ENCODE results near the gene LRRC75B. TPM values are rescaled to one million over a fixed set of nuclear protein-coding genes. Genes with fewer than 3 reads are reported as not detected.

LRRC75B gene
- total RNA-seq, 4 donors from 2014 or later: 4.0 to 20.4 (median 7.8) TPM

DNA sequence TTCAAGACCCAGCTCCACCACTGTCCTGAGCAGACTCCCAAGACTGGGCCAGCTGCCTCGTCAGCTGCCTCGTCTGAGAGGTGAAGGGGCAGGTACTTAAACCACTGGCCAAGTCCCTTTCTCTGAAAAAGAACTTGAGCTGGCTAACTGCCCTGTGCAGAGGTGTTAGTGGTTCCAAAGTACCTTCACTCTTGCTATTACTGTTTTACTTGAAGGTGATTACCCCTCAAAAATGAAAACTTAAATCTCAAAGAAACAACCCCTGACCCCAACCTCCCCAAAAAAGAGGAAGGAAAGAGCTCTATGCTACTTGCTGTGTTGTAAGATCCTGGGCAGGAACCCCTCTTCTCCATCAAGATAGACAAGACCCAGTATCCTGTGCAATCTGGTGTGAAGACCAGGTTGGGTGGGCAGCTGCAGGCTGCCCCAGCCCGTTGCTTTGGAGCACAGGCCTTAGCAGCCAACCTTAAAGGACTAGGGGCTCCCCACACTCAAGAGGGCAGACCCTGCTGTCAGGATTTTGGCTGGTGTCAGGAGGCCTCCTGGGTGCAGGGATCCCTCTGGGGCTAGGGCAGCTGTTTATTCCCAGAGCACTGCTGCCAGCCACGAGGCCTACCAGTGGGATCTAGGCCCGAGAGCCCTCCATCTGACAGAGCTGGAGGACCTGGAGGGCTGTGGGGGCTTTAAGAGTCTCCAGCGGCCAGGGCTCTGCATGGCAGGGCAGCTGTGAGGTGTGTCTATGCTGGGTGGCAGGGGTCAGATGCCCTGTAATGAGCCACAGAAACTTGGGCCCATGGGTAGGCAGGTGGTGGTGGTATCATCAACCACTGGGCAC lies 51.0 kb downstream of the LRRC75B start:
- Histone ChIP-seq H3K4me1 (peaks cover 7 to 33% (median 16%) of the 10 kb centered on the region in 3 donors), H3K9me3 (no peaks in the 10 kb centered on the region), H3K36me3 (peaks cover 19 to 88% (median 43%) of the 10 kb centered on the region in 3 donors), H3K27me3 (no peaks in the 10 kb centered on the region), H3K4me3 (no peak overlapping the region), H3K27ac (no peak overlapping the region)
- TF ChIP-seq, protein P1, sequence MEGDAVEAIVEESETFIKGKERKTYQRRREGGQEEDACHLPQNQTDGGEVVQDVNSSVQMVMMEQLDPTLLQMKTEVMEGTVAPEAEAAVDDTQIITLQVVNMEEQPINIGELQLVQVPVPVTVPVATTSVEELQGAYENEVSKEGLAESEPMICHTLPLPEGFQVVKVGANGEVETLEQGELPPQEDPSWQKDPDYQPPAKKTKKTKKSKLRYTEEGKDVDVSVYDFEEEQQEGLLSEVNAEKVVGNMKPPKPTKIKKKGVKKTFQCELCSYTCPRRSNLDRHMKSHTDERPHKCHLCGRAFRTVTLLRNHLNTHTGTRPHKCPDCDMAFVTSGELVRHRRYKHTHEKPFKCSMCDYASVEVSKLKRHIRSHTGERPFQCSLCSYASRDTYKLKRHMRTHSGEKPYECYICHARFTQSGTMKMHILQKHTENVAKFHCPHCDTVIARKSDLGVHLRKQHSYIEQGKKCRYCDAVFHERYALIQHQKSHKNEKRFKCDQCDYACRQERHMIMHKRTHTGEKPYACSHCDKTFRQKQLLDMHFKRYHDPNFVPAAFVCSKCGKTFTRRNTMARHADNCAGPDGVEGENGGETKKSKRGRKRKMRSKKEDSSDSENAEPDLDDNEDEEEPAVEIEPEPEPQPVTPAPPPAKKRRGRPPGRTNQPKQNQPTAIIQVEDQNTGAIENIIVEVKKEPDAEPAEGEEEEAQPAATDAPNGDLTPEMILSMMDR (IDR thresholded peaks at IDR 0.05): no peak
- DNase-seq: no peak
- WGBS, 2 donors: 55 to 83% methylated on average over 2 to 3 of the region's 6 CpGs
- intact Hi-C loops (cut with DNase I): no loop called here

DNA sequence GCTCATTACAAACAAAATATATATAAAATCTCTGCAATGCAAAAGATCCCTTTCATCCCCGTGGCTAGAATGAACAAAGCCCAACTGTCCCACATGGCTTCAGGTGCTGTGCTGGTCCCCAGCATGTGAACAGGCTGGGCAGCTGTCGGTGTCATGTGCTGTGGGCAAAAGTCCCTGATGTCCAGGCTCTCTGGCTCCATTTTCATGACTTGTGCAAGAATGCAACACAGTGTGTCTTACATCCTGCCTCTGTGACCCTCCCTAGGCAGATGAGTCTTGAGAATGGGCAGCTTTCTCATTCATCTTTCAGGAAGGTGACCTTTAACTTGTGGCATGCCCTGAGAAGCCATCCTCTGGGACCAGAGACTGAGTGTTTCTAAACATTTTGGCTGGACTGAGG lies 52.4 kb downstream of the LRRC75B start:
- 73 to 83% methylated on average over 2 of the region's 2 CpGs for WGBS, 2 donors
- no peak for TF ChIP-seq POLR2A (IDR thresholded peaks at IDR 0.05)
- TF ChIP-seq, protein P1 (IDR thresholded peaks at IDR 0.05): no peak
- DNase-seq: no peak
- Histone ChIP-seq H3K27ac (no peak overlapping the region), H3K27me3 (no peaks in the 10 kb centered on the region), H3K4me3 (no peak overlapping the region), H3K36me3 (peaks cover 14 to 73% (median 35%) of the 10 kb centered on the region in 3 donors), H3K4me1 (peaks cover 7 to 27% (median 12%) of the 10 kb centered on the region in 3 donors), H3K9me3 (no peaks in the 10 kb centered on the region)
- intact Hi-C loops (cut with DNase I): no loop called here

DNA sequence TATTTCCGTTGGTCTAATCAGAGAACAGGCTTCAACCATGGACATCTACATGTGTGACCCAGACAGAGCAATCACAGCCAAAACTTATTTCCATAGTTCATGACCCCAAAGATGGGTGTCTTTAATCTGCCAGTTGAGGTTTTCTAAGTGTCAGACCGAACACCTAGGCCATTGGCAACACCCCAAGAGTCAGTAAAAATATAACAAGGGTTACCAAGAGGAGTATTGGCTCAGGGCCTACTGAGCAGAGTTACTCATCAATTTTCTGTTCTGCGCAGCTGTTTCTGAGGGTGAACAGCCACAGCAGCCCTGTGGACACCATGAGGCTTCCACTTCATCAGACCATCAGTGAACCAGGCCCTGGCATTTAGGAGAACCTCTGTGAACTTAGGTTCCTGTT lies 56.8 kb downstream of the LRRC75B start:
- Histone ChIP-seq H3K9me3 (no peaks in the 10 kb centered on the region), H3K4me3 (no peak overlapping the region), H3K36me3 (peaks cover 0 to 29% (median 7%) of the 10 kb centered on the region in 3 donors), H3K27me3 (no peaks in the 10 kb centered on the region), H3K4me1 (no peaks in the 10 kb centered on the region), H3K27ac (no peak overlapping the region)
- TF ChIP-seq, protein P1 (IDR thresholded peaks at IDR 0.05): no peak
- TF ChIP-seq POLR2A (IDR thresholded peaks at IDR 0.05): no peak
- no peak for DNase-seq
- WGBS, 2 donors: 70 to 100% methylated on average over 2 to 3 of the region's 3 CpGs
- intact Hi-C loops (cut with DNase I): no loop called here

Other genes with a start within 250 kb of the LRRC75B start
- 1 to 10 TPM; 1.0 to 4.0 (median 2.4) TPM for gene ADORA2A, start 165.5 kb downstream of the LRRC75B start, total RNA-seq
- under 1 TPM in 1 of 4 donors, not detected in 3; 0.57 TPM for gene UPB1, start 97.7 kb downstream of the LRRC75B start, total RNA-seq
- gene GUCD1, start 37.9 kb downstream of the LRRC75B start, total RNA-seq: 10 to 100 TPM; 48.2 to 98.8 (median 76.2) TPM
- 100 to 1,000 TPM; 107 to 176 (median 152) TPM for gene SNRPD3, start 37.1 kb downstream of the LRRC75B start, total RNA-seq
- gene GGT1, start 10.1 kb upstream of the LRRC75B start, total RNA-seq: 1 to 10 TPM in 3 of 4 donors, under 1 TPM in 1; 0.61 to 7.7 (median 1.2) TPM
- gene PIWIL3, start 181.6 kb upstream of the LRRC75B start, total RNA-seq: not detected
- gene SGSM1, start 213.1 kb upstream of the LRRC75B start, total RNA-seq: under 1 TPM; 0.09 to 0.57 (median 0.18) TPM

Data from esophagus squamous epithelium (tissue), 5 donors.